Hematopoietic multipotent progenitor cell treated with erythropoietin and hydrocortisone succinate and interleukin-3 and kit ligand, for 6 days (in vitro differentiated cells): ENCODE results near the gene GOLGA1.
"Not testable (repeated sequence)": the region's sequence is repeated elsewhere in the genome, so short reads cannot be mapped to it uniquely, and the experiment has no call there.

Experiments
- DNase-seq: peaks from one replicate; pipeline ENCODE4 v3.0.0-alpha.2; 2015

Gene GOLGA1, protein sequence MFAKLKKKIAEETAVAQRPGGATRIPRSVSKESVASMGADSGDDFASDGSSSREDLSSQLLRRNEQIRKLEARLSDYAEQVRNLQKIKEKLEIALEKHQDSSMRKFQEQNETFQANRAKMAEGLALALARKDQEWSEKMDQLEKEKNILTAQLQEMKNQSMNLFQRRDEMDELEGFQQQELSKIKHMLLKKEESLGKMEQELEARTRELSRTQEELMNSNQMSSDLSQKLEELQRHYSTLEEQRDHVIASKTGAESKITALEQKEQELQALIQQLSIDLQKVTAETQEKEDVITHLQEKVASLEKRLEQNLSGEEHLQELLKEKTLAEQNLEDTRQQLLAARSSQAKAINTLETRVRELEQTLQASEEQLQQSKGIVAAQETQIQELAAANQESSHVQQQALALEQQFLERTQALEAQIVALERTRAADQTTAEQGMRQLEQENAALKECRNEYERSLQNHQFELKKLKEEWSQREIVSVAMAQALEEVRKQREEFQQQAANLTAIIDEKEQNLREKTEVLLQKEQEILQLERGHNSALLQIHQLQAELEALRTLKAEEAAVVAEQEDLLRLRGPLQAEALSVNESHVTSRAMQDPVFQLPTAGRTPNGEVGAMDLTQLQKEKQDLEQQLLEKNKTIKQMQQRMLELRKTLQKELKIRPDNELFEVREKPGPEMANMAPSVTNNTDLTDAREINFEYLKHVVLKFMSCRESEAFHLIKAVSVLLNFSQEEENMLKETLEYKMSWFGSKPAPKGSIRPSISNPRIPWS

GRCh38 chr9:124940894-124941678 is at the start of gene GOLGA1:
TSS of gene GOLGA1 (minus strand) at chr9:124941083. CDS start at chr9:124938711, 2,372 bp downstream.
- peak; percentile 95 for DNase-seq

DNA sequence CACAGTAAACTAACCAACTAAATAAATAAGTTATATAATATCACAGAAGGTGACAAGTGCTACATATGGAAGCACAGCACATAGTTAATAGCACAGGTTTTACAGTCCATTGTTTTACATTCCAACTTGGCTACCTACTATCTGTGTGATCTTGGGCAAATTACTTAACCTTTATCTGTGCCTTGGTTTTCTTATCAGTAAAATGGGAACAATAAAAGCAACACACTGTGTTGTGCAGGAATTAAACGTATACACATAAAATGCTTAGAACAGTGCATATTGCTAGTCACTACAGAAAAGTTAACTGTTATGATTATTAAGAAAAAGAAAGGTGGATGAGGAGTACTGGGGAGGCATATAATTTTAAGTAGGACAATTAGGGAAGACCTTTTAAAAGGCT is 42.8 kb upstream of the GOLGA1 start:
- DNase-seq: no peak

- DNase-seq: no peak
Observed at GRCh38 chr9:124980431-124980830, 39.5 kb upstream of the GOLGA1 start.

DNA sequence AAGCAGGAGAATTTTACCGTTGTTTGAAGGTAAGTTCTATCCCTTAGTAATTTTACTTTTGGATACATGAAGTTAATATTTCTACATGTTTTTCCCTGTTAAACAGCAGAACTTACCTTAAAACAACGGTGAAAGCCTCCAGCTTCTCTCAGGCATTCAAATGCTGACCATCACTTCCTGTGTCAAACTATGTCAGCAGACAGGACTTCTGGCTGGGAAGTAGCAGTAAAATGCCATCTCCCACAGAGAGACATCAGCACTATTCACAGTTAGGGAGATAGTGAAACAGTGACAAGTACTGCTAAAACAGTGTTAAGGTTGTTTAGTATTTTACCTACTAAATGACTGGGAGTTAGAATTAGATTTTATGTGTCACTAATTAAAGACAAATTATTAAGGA is 34.2 kb upstream of the GOLGA1 start:
- no peak for DNase-seq

DNA sequence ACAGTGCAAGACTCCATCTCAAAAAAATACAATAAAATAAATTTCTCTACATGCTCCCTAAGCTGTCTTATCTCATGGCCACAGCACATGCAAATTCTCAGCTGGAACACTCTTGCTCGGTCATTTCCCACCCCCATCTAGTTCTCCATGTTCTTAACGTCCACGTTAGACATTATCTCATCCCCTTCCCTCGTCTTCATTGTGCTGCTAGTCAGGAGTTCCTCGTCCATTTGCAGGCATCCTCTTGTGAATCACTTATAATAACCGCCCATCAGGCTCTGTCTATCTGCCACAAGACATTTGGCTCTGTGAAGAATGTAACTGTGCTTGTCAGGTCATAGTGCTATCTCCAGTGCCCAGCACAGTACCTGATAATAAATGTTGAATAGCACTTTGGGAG is 32.9 kb upstream of the GOLGA1 start:
- DNase-seq: peak; percentile 94

- no peak for DNase-seq
Observed at GRCh38 chr9:124972241-124972770, 31.4 kb upstream of the GOLGA1 start.

- no peak for DNase-seq
Observed at GRCh38 chr9:124969401-124969800, 28.5 kb upstream of the GOLGA1 start.

DNA sequence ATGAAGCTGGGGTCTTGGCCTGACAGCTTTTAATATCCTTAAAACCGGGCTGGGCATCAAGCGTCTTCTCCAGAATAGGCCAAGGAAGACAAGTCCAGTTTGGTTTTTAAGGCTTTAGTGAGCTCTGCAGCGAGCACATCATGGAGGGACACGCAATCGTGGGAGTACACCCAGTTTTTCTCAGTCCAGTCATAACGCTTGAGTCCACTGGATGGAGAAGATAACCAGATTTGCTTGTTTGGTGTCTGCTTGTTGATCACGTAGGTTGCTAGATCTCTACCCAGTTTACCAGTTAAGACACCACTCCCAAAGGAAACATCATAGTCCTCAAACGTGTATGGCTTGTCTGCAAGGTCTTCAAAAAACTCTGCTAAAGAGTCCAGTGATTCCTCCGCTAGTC is 27.4 kb upstream of the GOLGA1 start:
- no peak for DNase-seq

DNA sequence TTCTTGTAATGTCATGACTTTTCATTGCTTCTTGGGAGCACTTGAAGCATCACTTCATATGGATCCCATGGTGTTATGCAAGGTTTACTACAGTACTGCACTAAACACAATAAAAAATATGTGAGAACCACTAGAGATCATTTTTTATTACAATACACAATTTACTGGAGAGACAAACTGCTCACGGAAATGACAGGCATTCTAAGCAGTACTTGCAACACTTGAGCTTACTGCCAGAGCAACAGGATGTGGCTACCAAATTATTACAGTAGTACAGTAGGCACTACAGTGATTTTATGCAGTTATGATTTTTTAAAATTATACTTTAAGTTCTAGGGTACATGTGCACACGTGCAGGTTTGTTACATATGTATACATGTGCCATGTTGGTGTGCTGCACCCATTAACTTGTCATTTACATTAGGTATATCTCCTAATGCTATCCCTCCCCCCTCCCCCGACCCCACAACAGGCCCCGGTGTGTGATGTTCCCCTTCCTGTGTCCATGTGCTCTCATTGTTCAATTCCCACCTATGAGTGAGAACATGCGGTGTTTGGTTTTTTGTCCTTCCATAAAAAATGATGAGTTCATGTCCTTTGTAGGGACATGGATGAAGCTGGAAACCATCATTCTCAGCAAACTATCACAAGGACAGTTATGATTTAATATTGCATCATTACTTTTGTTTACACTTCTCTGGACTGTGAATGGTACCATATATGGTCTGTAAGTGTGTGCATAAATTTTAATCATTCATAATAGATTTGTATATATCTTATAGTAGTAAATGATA is 25.1 kb upstream of the GOLGA1 start:
- DNase-seq: peak; percentile 55

GRCh38 chr9:124964604-124965003 is 23.7 kb upstream of the GOLGA1 start:
- DNase-seq: peak; percentile 81

DNA sequence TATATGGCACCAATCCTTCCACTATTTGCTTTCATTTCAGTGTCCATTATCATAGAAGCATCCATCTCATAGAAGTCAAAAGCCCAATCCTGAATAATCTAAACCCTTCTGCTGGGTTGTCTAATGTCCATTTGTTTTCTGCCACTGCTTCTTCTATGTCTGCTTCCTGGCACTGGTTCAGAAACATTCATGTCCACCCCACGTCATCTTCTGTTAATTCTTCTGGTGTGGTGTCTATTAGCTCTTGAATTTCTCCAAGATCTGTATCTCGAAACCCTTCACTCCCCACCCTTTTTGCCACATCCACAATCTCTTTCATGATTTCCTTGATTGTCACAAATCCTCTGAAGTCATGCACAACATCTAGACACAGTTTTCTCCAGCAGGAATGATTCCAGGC is 23.2 kb upstream of the GOLGA1 start:
- DNase-seq: no peak

DNA sequence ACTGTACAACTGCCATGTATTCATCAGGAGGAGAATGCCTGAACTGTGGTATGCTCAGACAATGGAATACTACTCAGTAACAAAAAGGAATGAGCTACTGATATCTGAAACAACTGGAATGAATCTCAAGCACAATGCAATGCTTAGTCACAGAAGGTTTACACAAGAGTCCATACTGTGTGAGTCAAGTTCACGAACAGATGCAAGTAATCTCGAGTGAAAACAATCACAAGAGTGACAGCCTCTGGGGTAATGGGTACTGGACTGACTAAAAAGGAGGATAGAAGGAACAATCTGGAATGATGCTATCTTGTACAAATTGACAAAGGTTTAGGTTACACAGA is 19.5 kb upstream of the GOLGA1 start:
- DNase-seq: no peak

- not testable (repeated sequence) for DNase-seq
Observed at GRCh38 chr9:124959671-124960408, 19.0 kb upstream of the GOLGA1 start.

DNA sequence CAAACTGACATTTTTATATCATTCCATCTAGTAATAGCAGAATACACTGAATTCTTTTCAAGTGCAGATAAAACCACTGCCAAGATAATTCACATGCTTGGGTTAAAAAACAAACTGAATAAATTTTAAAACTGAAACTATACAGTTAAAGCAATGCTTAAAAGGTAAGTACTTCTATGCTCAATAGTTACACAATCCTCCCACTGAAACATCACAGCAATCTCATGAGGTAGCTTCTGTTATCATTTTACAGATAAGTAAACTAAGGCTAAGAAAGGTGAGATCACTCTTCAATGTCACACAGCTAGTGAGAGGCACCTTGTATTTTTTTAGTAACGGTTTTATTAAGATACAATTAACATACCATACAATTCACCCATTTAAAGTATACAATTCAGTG is 13.4 kb upstream of the GOLGA1 start:
- DNase-seq: no peak

- DNase-seq: no peak
Observed at GRCh38 chr9:124950050-124950718, 9.3 kb upstream of the GOLGA1 start.

- DNase-seq: no peak
Observed at GRCh38 chr9:124949387-124949786, 8.5 kb upstream of the GOLGA1 start.

- no peak for DNase-seq
Observed at GRCh38 chr9:124947727-124948391, 7.0 kb upstream of the GOLGA1 start.

DNA sequence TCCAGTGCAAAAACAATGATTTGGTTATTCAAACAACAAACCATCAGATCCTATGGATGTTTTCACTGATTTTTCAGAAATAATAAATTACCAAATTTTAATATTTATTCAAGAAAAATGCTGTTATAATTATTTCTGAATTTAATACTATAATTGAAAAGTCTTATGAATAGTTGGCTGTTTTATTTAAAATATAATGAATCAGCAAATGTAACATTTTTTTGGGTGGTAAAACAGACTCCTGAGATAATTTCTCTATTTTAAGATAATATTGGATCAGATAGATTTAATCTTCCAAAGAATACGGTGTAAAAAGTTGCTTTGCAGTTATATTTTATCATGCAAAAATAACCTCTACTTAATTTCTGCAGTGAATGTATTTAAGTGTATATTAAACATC is 5.3 kb upstream of the GOLGA1 start:
- no peak for DNase-seq

DNA sequence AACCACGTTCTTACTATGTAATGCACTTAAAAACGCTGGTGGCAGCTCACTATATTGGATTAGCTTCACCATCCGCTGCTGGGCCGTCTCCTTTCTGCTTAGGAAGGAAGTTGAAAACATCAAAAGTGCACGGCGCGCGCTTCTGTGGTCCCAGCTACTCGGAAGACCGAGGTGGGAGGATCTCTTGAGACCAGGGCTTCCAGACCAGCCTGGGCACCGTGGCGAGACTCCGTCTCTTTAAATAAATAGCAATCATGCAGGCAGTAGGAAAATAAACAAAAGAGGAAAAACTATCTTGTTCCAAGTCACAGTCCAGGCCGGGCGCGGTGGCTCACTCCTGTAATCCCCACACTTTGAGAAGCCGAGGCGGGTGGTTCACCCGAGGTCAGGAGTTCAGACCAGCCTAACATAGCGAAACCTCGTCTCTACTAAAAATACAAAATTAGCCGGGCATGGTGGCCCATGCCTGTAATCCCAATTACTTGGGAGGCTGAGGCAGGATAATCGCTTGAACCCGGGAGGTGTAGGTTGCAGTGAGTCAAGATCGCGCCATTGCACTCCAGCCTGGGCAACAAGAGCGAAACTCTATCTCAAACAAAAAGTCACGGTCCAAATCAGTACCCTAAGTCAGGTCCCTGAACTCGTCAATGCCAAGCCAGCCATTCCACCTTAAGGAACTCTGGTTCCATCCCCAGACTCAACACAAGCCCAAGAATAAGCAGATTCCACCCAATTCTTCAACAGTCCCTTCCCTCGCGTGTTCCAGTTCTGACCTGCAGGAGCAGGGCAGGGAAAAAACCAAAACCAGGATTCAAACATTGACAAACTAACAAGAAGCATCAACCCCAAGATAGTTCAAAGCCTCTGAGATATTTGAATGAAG is 1.0 kb upstream of the GOLGA1 start:
- peak; percentile 84 for DNase-seq

GRCh38 chr9:124940521-124940893 is 376 bp downstream of the GOLGA1 start:
- no peak for DNase-seq
